ENCODE results near the gene LRCH2. TPM values are rescaled to one million over a fixed set of nuclear protein-coding genes. Genes with fewer than 3 reads are reported as not detected.
A peak's percentile ranks its signal among the peaks of the same experiment; 100 is the strongest.

LRCH2 gene
- total and polyA plus RNA-seq, 10 donors, result 0.39 to 4.0 (median 2.8) TPM

GRCh38 chrX:115138040-115138439 is 95.9 kb downstream of the LRCH2 start:
- Histone ChIP-seq H3K9me3 (peaks cover 0 to 8% (median 0%) of the 10 kb centered on the region in 8 donors), H3K4me1 (no peaks in the 10 kb centered on the region), H3K36me3 (peaks cover 0 to 5% (median 0%) of the 10 kb centered on the region in 6 donors), H3K4me3 (no peak overlapping the region), H3K27me3 (replicated peaks in 1 of 7) (no peaks in the 10 kb centered on the region), H3K27ac (no peak overlapping the region)
- DNase-seq, result no peak
- intact Hi-C loops (cut with DNase I; ENCODE audit: low total_unique reads), result no loop called here
- 49 to 89% (median 75%) methylated on average over 5 of the region's 5 CpGs for WGBS, 5 donors
- no peak for TF ChIP-seq POLR2AphosphoS5 (IDR thresholded peaks at IDR 0.05)
- no peak for TF ChIP-seq CTCF (IDR thresholded peaks at IDR 0.05 in 8 of 11, conservative IDR thresholded peaks at IDR 0.05 in 3 of 11)
- TF ChIP-seq POLR2A (IDR thresholded peaks at IDR 0.05), result no peak

DNA sequence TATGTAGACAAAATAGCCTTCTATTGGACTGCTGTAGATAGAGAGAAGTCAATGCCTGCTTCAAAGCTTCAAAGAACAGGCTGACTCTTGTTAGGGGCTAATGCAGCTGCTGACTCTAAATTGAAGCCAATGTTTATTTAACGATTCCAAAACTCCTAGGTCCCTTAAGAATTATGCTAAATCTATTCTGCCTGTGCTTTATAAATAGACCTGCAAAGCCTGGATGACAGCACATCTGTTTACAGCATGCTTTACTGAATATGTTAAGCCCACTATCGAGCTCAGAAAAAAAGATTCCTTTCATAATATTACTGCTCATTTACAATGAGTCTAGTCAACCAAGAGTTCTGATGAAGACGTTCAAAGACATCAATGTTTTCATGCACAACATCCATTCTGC is 99.5 kb downstream of the LRCH2 start:
- Histone ChIP-seq H3K4me1 (no peaks in the 10 kb centered on the region), H3K4me3 (no peak overlapping the region), H3K27me3 (replicated peaks in 1 of 7) (no peaks in the 10 kb centered on the region), H3K9me3 (no peaks in the 10 kb centered on the region), H3K27ac (no peak overlapping the region), H3K36me3 (no peaks in the 10 kb centered on the region)
- 72 to 93% (median 79%) methylated on average over 3 of the region's 3 CpGs for WGBS, 5 donors
- no peak for DNase-seq
- intact Hi-C loops (cut with DNase I; ENCODE audit: low total_unique reads), result no loop called here
- no peak for TF ChIP-seq CTCF (IDR thresholded peaks at IDR 0.05 in 8 of 11, conservative IDR thresholded peaks at IDR 0.05 in 3 of 11)
- TF ChIP-seq POLR2AphosphoS5 (IDR thresholded peaks at IDR 0.05), result no peak
- no peak for TF ChIP-seq POLR2A (IDR thresholded peaks at IDR 0.05)

DNA sequence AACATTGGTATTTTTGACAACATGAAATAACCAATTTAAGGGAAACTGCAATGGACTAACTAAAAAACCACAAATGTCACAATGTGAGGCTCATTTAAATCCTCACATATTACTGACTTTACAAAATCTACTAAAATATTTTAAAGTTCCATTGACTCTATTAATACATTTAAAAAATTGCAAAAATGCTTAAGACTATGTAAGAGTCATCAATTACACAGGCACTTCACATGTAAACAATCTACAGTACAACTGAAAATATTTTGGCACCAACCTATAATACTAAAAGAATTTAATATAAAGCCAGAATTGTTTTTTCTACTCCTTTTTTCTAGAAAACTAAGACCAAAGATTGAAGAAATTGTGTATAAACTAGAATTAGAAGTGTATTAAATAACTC is 121.5 kb downstream of the LRCH2 start:
- no peak overlapping the region for H3K27ac ChIP-seq
- H3K36me3 ChIP-seq, result no peaks in the 10 kb centered on the region
- H3K9me3 ChIP-seq, result peaks cover 0 to 5% (median 0%) of the 10 kb centered on the region in 8 donors
- intact Hi-C loops (cut with DNase I; ENCODE audit: low total_unique reads), result no loop called here
- H3K27me3 ChIP-seq (replicated peaks in 1 of 7), result no peaks in the 10 kb centered on the region
- no peak overlapping the region for H3K4me3 ChIP-seq
- no peak for DNase-seq
- no peaks in the 10 kb centered on the region for H3K4me1 ChIP-seq
- no peak for TF ChIP-seq CTCF (IDR thresholded peaks at IDR 0.05 in 8 of 11, conservative IDR thresholded peaks at IDR 0.05 in 3 of 11)

DNA sequence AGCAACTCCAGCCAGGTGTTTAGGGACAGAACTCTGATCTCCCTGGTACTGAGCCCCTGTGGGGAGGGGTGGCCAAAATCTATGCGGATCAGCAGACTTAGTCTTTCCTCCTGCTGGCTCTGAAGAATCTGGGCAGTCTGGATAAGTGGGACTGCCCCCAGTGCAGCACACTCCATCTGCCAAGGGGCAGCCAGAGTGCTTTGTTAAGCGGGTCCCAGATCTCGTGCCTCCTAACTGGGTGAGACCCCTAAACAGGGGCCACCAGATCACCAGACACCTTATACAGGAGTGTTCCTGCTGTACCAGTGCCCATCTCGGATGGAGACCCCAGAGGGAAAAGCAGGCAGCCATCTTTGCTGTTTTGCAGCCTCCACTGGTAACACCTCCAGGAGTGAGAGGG is 135.0 kb downstream of the LRCH2 start:
- Histone ChIP-seq H3K9me3 (peaks cover 0 to 15% (median 0%) of the 10 kb centered on the region in 8 donors), H3K4me1 (no peaks in the 10 kb centered on the region), H3K27ac (no peak overlapping the region), H3K36me3 (no peaks in the 10 kb centered on the region), H3K4me3 (no peak overlapping the region), H3K27me3 (replicated peaks in 1 of 7) (no peaks in the 10 kb centered on the region)
- WGBS, 5 donors, result 77 to 100% (median 86%) methylated on average over 1 to 4 of the region's 4 CpGs
- intact Hi-C loops (cut with DNase I; ENCODE audit: low total_unique reads), result no loop called here
- TF ChIP-seq CTCF (IDR thresholded peaks at IDR 0.05 in 8 of 11, conservative IDR thresholded peaks at IDR 0.05 in 3 of 11) (no peak), POLR2AphosphoS5 (IDR thresholded peaks at IDR 0.05) (no peak)
- peak; percentile 40 for DNase-seq
